HG02943 (cell line): ENCODE data around the gene ARAP2.

Experiments
- ATAC-seq: cut with Tn5 transposase; IDR thresholded peaks from one replicate; pipeline ENCODE4 v1.9.1; 2021; ENCODE audit warnings: mild to moderate bottlenecking, low read depth, moderate library complexity; ENCODE audit not compliant: unreplicated experiment

ARAP2 gene

GRCh38 chr4:36244257-36245082 is at the start of gene ARAP2:
TSS of gene ARAP2 (minus strand) at chr4:36244514. CDS start at chr4:36229486, 15,028 bp downstream.
- peak; percentile 57 for ATAC-seq

GRCh38 chr4:36292556-36293188 is 48.4 kb upstream of the ARAP2 start:
- ATAC-seq = no peak

GRCh38 chr4:36290641-36291040 is 46.3 kb upstream of the ARAP2 start:
- ATAC-seq = no peak

GRCh38 chr4:36288731-36289426 is 44.6 kb upstream of the ARAP2 start:
- no peak for ATAC-seq

- ATAC-seq = no peak
Observed at GRCh38 chr4:36286481-36286871, 42.2 kb upstream of the ARAP2 start.

GRCh38 chr4:36285784-36286480 is 41.6 kb upstream of the ARAP2 start:
- peak; percentile 97 for ATAC-seq

- no peak for ATAC-seq
Observed at GRCh38 chr4:36283912-36284465, 39.7 kb upstream of the ARAP2 start.

- no peak for ATAC-seq
Observed at GRCh38 chr4:36282503-36283030, 38.3 kb upstream of the ARAP2 start.

- no peak for ATAC-seq
Observed at GRCh38 chr4:36281384-36282106, 37.2 kb upstream of the ARAP2 start, which contains the start of gene DTHD1. TSS of gene DTHD1 (plus strand) at chr4:36281616. CDS start at chr4:36281759, 143 bp downstream.

GRCh38 chr4:36280555-36280954 is 36.2 kb upstream of the ARAP2 start:
- no peak for ATAC-seq

- no peak for ATAC-seq
Observed at GRCh38 chr4:36278789-36279188, 34.5 kb upstream of the ARAP2 start.

- no peak for ATAC-seq
Observed at GRCh38 chr4:36277533-36277932, 33.2 kb upstream of the ARAP2 start.

GRCh38 chr4:36274158-36274557 is 29.8 kb upstream of the ARAP2 start:
- ATAC-seq = no peak

GRCh38 chr4:36273276-36273675 is 29.0 kb upstream of the ARAP2 start:
- no peak for ATAC-seq

GRCh38 chr4:36269533-36270173 is 25.3 kb upstream of the ARAP2 start:
- ATAC-seq = no peak

- no peak for ATAC-seq
Observed at GRCh38 chr4:36269101-36269500, 24.8 kb upstream of the ARAP2 start.

GRCh38 chr4:36267486-36268268 is 23.4 kb upstream of the ARAP2 start:
- ATAC-seq = no peak

GRCh38 chr4:36264207-36264826 is 20.0 kb upstream of the ARAP2 start:
- ATAC-seq = no peak
